Lung (tissue), 12 donors: ENCODE results near the gene PTPRE. TPM values are rescaled to one million over a fixed set of nuclear protein-coding genes. Genes with fewer than 3 reads are reported as not detected.

Experiments
- ATAC-seq: fragments of 200-7000 bp; cut with Tn5 transposase; one replicate; pipeline ENCODE4 v1.9.1; 2020; ENCODE audit warnings: moderate number of reproducible peaks; ENCODE audit not compliant: insufficient read depth, low FRiP score
- DNase-seq, 3 donors: peaks; one replicate each; pipeline ENCODE4 v3.0.0-alpha.2; 2013 to 2017
- H3K27ac ChIP-seq, 2 donors: one replicate each; pipeline ENCODE4 v1.5.1; 2013; ENCODE audit warnings: mild to moderate bottlenecking in 2 of 2, moderate library complexity in 2 of 2, control low read depth in 1 of 2, inconsistent platforms in 1 of 2, low read depth in 1 of 2, low read length in 1 of 2
- H3K27me3 ChIP-seq, 3 donors: one replicate each; pipeline ENCODE4 v1.5.1; 2013; ENCODE audit warnings: low read length in 2 of 3; ENCODE audit not compliant: control insufficient read depth in 3 of 3, insufficient read depth in 3 of 3
- H3K36me3 ChIP-seq, 4 donors: one replicate each; pipeline ENCODE4 v1.5.1; 2013; ENCODE audit warnings: low read length in 4 of 4, mild to moderate bottlenecking in 1 of 4, moderate library complexity in 1 of 4; ENCODE audit not compliant: control insufficient read depth in 4 of 4, insufficient read depth in 4 of 4
- H3K4me1 ChIP-seq, 5 donors: one replicate each; pipeline ENCODE4 v1.5.1; 2013; ENCODE audit warnings: low read length in 5 of 5, mild to moderate bottlenecking in 2 of 5, moderate library complexity in 1 of 5; ENCODE audit not compliant: control insufficient read depth in 5 of 5, insufficient read depth in 5 of 5
- H3K4me3 ChIP-seq: one replicate; pipeline ENCODE4 v1.5.1; 2013; ENCODE audit warnings: mild to moderate bottlenecking, control low read depth, moderate library complexity
- H3K9ac ChIP-seq, 2 donors: one replicate each; pipeline ENCODE4 v1.5.1; 2013; ENCODE audit warnings: low read length in 2 of 2, control low read depth in 1 of 2; ENCODE audit not compliant: insufficient read depth in 1 of 2
- H3K9me3 ChIP-seq, 4 donors: one replicate each; pipeline ENCODE4 v1.5.1; 2013; ENCODE audit warnings: low read length in 3 of 4, mild to moderate bottlenecking in 1 of 4, moderate library complexity in 1 of 4; ENCODE audit not compliant: control insufficient read depth in 4 of 4, insufficient read depth in 3 of 4
- CTCF ChIP-seq: IDR thresholded peaks from 2 replicates; pipeline ENCODE4 v1.5.1; 2012; ENCODE audit warnings: mild to moderate bottlenecking; ENCODE audit errors: control extremely low read depth, extremely low read depth
- WGBS, 2 donors: extraction: QIAGEN DNeasy Blood & Tissue Kit; methylation state at CpG; one replicate each; pipeline ENCODE4 v1.1.7; 2013; 5-methylcytosine and 5-hydroxymethylcytosine counted together
- polyA plus RNA-seq, 2 donors: library from polyadenylated mRNA; stranded (reverse); fragments of 200-250 nt; gene quantifications; one replicate each; pipeline ENCODE4 v1.2.1, GENCODE V29; 2013
- total RNA-seq, 2 donors: library from RNA; depleted of rRNA in 1 of 2; stranded (reverse); fragments of >200 nt in 1 of 2; gene quantifications; one replicate each; pipeline ENCODE4 v1.2.1, GENCODE V29; 2014 to 2021
- donor health status: control.
- donor health status: control.
- donor health status: Bipolar disorder and iron deficiency.
- donor health status: healthy.
- donor health status: DM: yes; HTN: yes; CAD: no.

PTPRE gene
- total and polyA plus RNA-seq, 4 donors = 15.5 to 68.7 (median 36.5) TPM

- Histone ChIP-seq H3K4me1 (peaks cover 0 to 21% (median 8%) of the 10 kb centered on the region in 5 donors), H3K4me3 (no peak overlapping the region), H3K9me3 (peaks cover 0 to 2% (median 0%) of the 10 kb centered on the region in 4 donors), H3K27me3 (no peaks in the 10 kb centered on the region), H3K36me3 (no peaks in the 10 kb centered on the region), H3K9ac (peak overlapping the region; percentile 37 to 49), H3K27ac (no peak overlapping the region)
- ATAC-seq = no peak
- no peak for TF ChIP-seq CTCF
- no peak for DNase-seq
- 2% methylated on average over 33 of the region's 33 CpGs for WGBS, 2 donors
Measured at GRCh38 chr10:128125416-128125943, 218.6 kb downstream of the PTPRE start.

- peak; percentile 92 to 95 (median 95) for DNase-seq
- TF ChIP-seq CTCF = no peak
- no peak within 1 kb of the TSS for H3K27ac ChIP-seq
- H3K4me3 ChIP-seq = peak within 1 kb of the TSS; percentile 15
- H3K4me1 ChIP-seq = peaks cover 0 to 21% (median 8%) of the 10 kb centered on the region in 5 donors
- no peaks in the 10 kb centered on the region for H3K36me3 ChIP-seq
- peaks cover 0 to 2% (median 0%) of the 10 kb centered on the region in 4 donors for H3K9me3 ChIP-seq
- ATAC-seq = peak; percentile 94
- no peaks in the 10 kb centered on the region for H3K27me3 ChIP-seq
- peak within 1 kb of the TSS; percentile 37 to 49 for H3K9ac ChIP-seq
- WGBS, 2 donors = 0 to 1% methylated on average over 76 to 95 of the region's 95 CpGs
Measured at GRCh38 chr10:128125944-128126764, 219.3 kb downstream of the PTPRE start, which contains the start of gene MKI67. Gene MKI67 (minus strand): TSS chr10:128126423. CDS start chr10:128125667, 756 bp downstream.

GRCh38 chr10:128128582-128128981 lies 221.7 kb downstream of the PTPRE start:
- no peaks in the 10 kb centered on the region for H3K27me3 ChIP-seq
- no peak overlapping the region for H3K4me3 ChIP-seq
- H3K9me3 ChIP-seq = no peaks in the 10 kb centered on the region
- no peak overlapping the region for H3K9ac ChIP-seq
- 73 to 83% methylated on average over 8 of the region's 8 CpGs for WGBS, 2 donors
- ATAC-seq (no peak), DNase-seq (no peak)
- TF ChIP-seq CTCF = no peak
- no peak overlapping the region for H3K27ac ChIP-seq
- no peaks in the 10 kb centered on the region for H3K36me3 ChIP-seq
- H3K4me1 ChIP-seq = peaks cover 0 to 21% (median 6%) of the 10 kb centered on the region in 5 donors
